HG03064 (cell line): ENCODE results near the gene TBC1D12.
"Not testable (repeated sequence)": the region's sequence is repeated elsewhere in the genome, so short reads cannot be mapped to it uniquely, and the experiment has no call there.

ENCODE experiments used
- ATAC-seq: cut with Tn5 transposase; IDR thresholded peaks from one replicate; pipeline ENCODE4 v1.9.1; 2021; ENCODE audit warnings: low read depth; ENCODE audit not compliant: unreplicated experiment

The TBC1D12 gene

DNA sequence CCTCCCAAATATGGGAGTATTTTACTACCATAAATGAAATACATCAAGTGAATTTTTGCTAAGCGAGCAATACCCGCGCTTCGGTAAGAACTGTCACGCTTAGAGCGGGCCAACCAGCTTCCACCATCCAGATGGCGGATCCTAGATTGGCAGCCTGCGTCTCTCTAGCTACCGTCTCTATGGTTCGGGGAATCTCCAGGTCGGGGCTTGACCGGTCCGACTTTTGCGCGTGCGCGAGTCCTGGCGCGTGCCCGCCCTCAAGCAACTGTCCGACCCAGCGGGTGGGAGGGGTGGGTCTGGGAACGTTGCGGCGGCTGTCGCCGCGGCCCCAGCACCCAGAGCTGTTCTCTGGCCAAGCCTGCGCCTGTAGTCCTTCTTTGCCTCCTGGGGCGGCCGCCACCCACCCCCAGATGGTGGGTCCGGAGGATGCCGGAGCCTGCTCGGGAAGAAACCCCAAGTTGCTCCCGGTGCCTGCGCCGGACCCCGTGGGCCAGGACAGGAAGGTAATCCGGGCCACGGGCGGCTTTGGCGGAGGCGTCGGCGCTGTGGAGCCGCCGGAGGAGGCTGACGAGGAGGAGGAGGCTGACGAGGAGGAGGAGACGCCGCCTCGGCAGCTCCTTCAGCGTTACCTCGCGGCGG, at the start of gene TBC1D12:
TSS of gene TBC1D12 (plus strand) at position 338 of the 639 bp plus-strand sequence. CDS start at position 411, 73 bp downstream.
- ATAC-seq, result peak; percentile 58

DNA sequence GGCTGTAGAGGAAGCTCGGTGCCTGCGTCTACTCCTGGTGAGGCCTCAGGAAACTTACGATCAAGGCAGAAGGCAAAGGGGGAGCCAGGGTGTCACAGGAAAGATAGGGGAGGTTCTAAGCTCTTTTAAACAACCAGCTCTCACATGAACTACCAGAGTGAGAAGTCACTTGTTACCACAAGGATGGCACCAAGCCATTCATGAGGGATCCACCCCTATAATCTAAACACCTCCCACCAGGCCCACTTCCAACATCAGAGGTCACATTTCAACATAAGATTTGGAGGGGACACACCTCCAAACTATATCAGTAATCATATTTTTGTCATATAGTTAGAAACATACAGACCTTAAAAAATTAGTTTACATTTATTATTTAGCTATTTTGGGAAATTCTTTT, 49.0 kb upstream of the TBC1D12 start:
- ATAC-seq, result no peak

DNA sequence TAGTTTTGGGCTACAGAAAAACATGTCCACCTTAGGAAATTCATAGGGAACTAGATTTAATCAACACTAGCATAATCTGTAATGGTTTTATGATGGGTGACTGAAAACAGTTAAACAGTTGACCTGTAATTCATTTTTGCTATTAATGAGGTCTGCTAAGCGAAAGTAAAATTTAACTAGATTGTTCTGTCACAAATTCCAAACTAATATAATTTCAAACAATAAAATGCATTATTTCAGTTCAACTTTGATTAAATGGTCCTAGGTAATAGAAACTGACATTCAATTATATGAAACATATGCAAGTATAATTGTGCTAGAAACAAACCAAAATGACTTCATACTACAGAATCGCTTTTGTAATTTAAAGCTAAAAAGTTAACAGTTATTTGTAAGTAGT, 46.5 kb upstream of the TBC1D12 start:
- ATAC-seq, result no peak

DNA sequence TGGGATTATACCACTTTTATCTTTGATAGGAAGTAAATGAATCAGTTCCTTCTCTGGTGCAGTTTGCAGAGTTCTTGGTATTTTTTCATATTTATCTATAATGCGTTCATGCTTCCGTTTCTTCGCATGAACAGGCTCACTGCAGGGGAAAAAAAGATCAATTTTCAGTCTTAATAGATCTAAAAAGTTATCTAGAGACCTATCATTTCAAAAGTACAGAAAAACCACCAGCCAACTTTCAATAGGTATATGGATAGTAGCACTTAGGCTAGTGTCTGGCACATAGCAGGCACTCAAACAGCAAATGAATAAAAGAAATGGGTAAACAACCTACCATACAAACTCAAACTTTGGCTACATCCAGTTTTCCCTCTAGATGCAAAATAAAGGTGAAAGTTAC, 45.1 kb upstream of the TBC1D12 start:
- ATAC-seq, result no peak

DNA sequence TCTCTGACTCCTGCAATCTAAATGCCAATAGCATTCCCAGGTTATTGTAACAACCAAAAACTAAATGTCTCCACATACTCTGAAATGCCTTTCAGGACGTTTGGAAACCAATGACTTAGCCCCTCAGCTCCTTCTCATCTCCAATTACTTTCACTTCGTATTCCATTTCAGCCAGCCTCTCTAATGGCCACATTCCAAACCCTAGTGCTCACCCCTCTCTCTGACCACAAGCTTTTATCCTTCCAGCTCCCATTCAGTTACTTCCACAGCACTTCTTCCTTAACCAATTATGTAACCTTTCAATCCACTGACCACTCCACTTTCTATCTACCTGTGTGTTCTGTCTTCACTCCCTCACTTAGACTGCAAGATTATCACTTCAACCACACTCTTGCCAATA, 43.9 kb upstream of the TBC1D12 start:
- ATAC-seq, result no peak

DNA sequence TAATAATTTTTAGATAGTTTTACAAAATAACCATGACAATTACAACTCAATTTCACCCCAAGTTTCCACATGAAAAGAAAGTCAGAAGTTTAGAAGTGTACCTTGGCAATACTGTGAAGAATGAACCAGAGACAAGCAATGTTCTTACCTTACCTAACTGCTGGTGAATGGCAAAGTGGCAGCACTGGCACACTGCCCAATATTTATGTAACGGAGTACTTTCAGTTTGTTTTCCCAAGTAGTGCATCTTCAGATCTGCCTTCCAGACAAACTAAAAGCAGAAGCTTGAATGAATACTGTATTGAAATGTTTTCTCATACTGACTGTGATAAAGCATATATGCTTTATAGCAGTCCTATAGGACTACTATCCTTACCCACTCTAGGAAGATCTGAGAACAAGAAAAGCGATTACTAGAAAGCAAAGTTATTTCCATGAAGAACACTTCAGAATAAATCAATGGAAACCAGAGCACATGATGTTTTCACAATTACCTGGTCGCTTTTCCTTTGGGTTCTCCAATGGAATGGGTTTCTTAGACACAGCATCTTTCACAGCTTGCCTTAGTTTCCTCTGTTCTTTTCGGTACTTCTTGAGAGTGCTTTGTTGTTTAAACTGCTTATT, 41.1 kb upstream of the TBC1D12 start:
- no peak for ATAC-seq

DNA sequence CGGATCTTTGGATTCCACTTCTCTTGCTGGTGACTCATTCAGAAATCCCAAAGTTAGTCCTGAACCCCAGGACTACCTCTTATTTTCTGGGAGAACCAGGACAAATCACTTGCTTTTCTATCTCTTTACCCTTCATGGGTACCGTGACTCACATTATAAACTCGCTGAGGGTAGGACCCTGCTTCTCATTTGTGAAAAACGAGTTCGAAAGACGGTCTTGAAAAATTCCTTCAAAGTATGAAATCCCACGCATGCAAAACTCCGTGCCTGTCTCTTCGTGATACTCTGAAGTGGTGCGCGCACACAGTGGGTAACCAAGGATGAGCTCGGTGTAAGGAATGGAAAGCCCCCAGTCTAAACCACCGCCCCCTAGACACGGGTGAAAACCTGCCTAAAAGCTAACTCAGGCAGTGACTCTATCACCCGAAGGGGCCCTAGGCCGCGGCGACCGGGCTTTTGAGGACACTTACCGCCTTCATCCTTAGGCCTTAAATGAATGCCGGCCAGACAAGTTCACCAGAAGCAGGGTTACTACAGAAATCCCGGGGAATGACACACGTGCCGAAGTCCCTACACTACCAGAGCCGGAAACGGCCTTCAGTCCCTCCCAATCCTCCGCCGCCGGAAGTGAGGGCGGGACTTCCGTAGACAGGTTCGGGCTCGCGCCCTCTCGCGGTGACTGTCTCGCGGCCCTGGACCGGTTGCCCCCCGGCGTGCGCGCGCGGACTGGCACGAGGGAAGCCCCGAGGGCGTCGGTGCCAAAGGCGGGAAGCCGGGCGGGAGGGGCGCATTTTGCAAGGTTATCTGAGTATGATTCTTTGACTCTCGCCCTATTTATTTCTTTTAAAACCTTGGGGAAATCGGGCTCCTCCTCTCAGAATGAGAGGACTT, 39.7 kb upstream of the TBC1D12 start, which contains the start of gene NOC3L:
TSS of gene NOC3L (minus strand) at position 580 of the 891 bp plus-strand sequence. CDS start at position 479, 101 bp downstream.
- peak; percentile 99 for ATAC-seq

DNA sequence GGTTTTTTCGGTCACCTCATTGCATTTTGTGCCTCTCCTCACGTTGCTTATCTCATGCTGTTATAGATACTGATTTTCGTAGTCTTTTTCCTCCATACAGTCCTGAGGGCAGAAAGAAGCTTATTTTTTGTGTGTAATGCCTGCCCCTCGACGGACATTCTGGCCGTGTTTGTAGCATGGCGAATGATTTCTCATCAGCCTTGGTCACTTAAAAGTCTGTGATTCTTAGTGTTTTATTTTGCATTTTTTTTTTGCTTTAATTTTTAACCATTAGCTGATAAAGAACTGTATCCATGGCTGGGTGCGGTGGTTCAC, 39.1 kb upstream of the TBC1D12 start:
- no peak for ATAC-seq

DNA sequence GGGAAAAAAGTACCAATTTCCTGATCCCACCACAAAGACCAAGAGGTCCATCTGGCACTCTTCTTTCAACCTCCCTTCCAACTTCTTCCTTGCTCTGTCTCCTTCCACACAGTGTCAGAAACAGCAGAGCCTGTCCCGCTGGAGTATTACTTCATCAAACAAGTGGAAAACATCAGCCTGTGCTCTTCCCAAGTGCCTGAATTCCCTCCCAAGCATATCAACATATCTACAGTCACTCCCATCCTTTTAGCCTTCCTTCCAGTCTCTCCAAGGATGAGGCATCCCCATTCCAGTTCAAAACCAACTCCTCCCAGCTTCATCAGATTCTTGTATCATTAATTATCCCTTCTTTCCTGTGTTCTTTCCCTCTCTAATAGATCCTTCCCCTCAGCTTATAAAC, 37.9 kb upstream of the TBC1D12 start:
- ATAC-seq, result no peak

DNA sequence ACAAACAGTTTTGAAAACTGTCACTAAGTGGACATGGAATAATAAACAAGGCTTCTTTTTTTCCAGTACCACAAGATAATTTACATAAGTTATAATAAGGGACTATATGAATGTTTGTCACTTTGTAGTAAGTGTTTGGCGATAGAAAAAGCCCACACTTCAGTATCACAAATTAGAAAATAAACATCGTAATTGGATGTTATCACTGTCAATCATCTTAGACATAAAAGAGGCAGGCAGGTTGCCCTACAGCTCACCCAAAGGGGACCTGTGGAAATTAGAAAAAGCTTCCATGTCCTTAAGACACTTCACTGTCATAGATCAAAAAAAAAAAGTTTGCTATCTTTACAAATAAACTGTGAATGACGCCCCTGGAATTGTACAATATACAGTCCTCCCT, 36.0 kb upstream of the TBC1D12 start:
- ATAC-seq, result no peak

DNA sequence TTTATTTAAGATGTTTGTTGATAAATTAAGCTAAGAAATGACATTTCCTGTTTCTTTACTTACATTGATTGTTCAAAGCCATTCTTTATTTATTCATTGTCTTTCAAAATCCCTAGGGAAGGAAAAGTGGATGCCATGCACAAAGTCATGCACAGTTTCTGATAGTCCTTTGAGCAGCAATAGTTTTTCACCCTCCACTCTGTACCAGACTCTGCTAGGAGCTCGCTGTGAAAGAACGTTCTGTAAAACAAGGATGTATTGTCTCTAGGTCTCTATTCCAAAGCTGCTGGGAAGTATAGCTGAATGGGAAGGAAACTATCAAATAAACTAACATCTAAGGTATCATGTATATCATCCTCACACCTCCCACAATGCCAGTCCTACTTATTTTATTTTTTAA, 31.8 kb upstream of the TBC1D12 start:
- ATAC-seq, result no peak

DNA sequence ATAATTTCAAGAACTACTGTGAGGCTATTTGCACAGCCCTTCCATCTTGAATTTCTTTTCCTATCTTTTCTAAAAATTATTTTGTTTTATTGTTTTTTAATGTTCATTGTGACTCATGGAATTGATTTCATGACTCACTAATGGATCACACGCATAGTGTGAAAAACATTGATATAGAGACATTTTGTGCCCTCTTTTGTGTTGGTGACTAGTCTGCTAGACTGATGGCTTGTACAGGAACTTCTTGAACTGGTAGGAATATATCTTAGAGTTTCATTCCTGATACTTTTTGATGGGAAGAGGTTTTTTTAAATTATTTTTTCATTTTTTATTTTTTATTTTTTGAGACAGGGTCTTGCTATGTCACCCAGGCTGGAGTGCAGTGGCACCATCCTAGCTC, 27.0 kb upstream of the TBC1D12 start:
- ATAC-seq, result no peak

DNA sequence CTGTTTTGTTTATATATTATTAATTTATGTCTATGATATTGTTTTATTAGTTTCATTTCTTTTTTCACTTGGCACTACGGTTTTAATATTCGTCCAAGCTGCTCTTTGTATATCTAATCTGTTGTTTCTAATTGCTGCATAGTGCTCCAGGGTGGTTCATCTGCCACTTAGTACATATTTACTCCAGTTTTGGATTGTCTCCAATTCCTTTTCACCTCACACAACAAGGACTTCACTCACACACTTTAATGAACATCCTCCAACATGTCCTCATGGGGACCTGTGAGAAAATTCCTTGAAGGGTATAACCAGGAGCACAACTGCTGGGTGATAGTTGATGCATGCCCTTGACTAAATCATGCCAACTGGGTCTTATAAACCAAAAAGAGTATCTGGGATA, 25.5 kb upstream of the TBC1D12 start:
- ATAC-seq, result no peak

DNA sequence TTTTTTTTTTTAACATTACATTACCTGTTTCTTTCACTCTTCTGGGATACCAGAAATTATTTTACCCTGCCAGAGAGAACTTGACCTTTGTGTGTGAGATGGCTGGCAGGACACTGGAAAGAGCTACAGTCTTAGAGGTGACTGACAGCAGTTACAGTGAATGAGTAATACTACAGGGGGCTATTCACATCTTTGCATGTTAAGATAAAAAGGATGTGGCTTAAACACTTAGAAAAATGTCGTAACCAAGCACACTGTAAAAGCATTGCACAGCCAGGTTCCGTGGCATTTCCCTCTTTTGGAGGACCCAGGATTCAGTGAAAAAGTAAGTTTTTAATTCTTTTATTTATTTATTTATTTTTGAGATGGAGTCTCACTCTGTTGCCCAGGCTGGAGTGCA, 18.8 kb upstream of the TBC1D12 start:
- ATAC-seq, result no peak

DNA sequence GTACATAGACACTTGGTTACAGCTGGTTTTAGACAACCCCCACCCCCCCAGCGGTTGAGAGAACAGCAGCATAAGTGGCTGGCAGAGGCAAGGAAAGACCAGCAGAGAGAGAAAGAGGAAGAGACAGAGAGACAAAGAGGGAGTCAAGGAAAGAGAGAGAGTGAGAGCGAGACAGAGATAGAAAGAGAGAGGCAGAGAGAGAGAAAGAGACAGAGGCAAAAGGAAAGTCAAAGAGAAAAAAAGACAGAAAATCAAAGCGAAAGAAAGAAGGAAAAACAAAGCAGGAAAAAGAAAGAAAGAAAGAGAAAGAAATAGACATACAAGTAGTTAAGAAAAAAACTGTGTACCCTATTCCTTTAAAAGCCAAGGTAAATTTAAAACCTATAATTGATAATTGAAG, 16.6 kb upstream of the TBC1D12 start:
- ATAC-seq, result not testable (repeated sequence)

DNA sequence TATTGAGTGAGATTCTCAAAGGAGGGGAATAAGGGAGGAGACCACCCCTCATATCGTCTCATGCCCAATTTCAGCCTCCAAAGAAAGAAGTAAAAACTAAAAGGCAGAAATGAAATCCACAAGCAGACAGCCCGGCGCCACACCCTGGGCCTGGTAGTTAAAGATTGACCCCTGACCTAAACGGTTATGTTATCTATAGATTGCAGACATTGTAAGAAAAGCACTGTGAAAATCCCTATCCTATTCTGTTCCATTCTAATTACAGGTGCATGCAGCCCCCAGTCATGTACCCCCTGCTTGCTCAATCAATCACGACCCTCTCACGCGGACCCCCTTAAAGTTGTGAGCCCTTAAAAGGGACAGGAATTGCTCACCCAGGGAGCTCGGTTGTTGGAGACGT, 10.2 kb upstream of the TBC1D12 start:
- ATAC-seq, result not testable (repeated sequence)

DNA sequence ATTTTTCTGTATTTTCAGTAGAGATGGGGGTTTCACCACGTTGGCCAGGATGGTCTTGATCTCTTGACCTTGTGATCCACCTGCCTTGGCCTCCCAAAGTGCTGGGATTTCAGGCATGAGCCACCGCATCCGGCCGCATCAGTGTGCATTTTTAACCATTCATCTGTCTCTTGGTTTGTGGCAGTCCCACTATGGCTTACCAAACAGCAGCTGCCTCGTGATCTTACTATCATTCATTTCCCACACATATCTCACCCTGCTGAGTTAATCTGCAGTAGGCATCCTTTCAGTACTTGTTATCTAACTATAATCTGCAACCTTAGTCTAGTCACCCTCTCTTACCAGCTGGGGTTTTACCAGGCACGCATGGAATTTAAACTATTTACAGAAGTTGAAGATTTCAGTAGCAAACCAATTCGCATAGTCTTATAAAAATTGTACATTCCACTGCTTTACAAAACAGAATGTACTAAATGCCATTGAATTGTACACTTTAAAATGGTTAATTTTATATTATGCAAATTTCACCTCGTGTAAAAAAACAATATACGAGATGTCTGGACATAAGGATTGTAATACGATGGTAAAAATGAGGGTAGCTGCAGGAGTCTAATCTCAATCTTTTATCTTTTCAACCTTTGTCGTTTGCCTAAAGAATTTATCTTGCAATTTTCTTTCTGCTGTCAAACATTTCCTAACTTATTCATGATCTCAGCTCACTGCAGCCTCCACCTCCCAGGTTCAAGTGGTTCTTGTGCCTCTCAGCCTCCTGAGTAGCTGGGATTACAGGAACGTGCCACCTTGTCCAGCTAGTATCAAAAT, 4.6 kb upstream of the TBC1D12 start:
- ATAC-seq, result no peak

DNA sequence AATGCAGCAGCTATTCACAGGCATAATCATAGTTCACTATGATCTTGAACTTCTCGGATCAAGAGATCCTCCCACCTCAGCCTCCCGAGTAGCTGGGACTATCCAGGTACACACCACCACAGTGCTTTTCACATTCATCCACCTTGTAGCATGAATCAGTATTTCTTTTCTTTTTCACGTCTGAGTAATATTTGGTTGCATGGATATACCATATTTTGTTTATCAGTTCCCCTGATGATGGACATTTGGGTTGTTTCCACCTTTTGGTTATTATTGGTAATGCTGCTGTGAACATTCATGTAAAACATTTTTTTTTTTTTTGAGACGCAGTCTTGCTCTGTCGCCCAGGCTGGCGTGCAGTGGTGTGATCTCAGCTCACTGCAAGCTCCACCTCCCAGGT, 3.6 kb upstream of the TBC1D12 start:
- no peak for ATAC-seq

DNA sequence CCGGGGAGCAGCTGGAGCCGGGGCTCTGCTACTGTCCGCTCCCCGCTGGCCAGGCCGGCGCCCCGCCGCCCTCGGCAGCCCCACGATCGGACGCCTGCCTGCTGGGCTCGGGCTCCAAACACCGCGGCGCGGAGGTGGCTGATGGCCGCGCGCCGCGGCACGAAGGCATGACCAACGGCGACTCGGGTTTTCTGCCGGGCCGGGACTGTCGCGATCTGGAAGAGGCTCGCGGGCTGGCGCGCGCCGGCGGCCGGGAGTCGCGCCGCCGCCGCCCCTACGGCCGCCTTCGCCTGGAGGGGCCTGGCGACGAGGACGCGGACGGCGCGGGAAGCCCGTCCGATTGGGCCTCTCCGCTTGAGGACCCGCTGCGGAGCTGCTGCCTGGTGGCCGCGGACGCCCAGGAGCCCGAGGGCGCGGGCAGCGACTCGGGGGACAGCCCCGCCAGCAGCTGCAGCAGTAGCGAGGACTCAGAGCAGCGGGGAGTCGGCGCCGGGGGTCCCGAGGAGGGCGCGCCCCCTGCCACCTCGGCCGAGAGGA, 570 bp downstream of the TBC1D12 start:
- ATAC-seq, result peak; percentile 48

DNA sequence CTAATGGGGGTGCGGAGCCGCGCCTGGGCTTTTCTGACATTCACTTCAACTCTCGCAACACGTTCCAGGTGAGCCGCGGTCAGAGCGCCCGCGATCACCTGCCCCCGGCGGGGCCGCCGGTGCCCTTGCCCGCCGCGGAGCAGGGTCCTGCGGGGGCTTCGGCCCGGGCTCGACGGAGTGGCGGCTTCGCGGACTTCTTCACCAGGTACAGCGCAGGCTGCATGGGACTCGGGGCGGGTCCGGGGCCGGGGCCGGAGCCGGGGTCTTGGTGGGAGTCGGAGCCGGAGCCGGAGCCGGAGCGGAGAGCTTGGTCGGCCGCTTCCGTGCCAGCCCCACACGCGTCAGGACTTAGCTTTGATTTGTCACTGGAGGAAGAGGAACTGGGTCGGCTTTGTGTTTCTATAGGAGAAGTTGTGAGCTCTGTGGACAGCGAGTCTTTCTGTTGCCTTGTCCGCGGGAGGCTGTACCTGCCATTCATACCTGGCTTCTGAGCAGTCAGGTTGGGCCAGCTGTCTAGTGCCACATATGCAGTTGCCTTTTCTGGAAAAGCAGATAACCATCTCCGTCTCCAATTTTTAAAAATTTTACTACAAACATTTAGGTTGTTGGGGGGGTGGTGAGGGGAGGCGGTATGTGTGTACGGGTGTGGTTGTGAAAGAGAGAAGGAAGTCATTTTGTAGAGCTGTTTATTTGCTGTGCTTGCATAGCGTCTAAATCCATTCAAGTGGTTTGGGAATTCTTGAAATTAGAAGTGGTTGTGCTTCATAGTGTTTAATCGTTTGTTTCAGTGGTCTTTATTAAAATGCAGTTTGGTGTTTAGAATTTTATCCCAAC, 1.3 kb downstream of the TBC1D12 start:
- peak; percentile 60 for ATAC-seq
